A549 (cell line): ENCODE data around the gene CDH4.

Experiments used
- CTCF ChIP-seq: fragments of >200 bp; sonication (Bioruptor Twin); formaldehyde crosslinking; IDR thresholded peaks from 3 replicates; pipeline ENCODE4 v1.5.1; 2016
- KDM5A ChIP-seq: fragments of 200-600 bp; sonication (generic); IDR thresholded peaks from 2 replicates; pipeline ENCODE4 v1.6.1; 2016; ENCODE audit warnings: antibody characterized with exemption, mild to moderate bottlenecking
- NR3C1 ChIP-seq: fragments of >200 bp; sonication (Bioruptor Twin); formaldehyde crosslinking; IDR thresholded peaks from 3 replicates; pipeline ENCODE4 v1.6.1; 2017
- PBX3 ChIP-seq: IDR thresholded peaks from 2 replicates; pipeline ENCODE4 v1.6.1; 2012

DNA sequence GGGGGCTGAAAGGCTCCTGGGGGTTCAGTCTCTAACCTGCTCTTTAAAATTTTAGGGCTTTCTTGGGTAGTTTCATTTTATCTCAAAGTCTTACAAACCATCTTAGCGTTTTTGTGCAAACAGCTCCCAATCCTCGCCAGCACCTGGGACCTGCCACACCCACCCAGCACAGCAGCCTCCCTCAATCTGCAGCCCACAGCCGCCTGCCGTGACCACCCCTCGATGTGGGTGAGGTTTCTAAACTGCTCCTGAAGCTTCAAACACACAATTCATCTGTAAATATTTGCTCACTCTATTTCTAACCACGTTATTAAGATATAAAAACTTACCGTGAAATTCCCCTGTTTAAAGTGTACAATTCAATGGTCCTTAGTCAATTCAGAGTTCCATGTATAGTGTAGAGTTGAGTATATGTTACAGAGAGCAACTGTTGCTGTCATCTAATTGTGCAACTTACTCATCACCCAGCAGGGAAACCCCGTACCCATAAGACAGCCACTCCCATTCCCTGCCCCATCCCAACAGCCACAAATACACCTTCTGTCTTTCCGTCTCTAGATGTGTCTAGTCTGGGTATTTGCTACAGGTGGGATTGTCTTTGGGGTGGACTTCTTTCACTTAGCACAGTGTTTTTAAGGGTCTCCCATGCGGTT, 432.6 kb downstream of the CDH4 start:
- TF ChIP-seq CTCF = no peak
- TF ChIP-seq PBX3 = no peak
- TF ChIP-seq KDM5A = no peak
- TF ChIP-seq NR3C1 = no peak
